Measurements from ENCODE around the gene VWA3A. TPM values are rescaled to one million over a fixed set of nuclear protein-coding genes. Genes with fewer than 3 reads are reported as not detected.
"Not testable (repeated sequence)": the region's sequence is repeated elsewhere in the genome, so short reads cannot be mapped to it uniquely, and the experiment has no call there.

The VWA3A gene
- polyA plus RNA-seq, 6 donors from 2014 or later, result 0.08 TPM; not detected in 5

DNA sequence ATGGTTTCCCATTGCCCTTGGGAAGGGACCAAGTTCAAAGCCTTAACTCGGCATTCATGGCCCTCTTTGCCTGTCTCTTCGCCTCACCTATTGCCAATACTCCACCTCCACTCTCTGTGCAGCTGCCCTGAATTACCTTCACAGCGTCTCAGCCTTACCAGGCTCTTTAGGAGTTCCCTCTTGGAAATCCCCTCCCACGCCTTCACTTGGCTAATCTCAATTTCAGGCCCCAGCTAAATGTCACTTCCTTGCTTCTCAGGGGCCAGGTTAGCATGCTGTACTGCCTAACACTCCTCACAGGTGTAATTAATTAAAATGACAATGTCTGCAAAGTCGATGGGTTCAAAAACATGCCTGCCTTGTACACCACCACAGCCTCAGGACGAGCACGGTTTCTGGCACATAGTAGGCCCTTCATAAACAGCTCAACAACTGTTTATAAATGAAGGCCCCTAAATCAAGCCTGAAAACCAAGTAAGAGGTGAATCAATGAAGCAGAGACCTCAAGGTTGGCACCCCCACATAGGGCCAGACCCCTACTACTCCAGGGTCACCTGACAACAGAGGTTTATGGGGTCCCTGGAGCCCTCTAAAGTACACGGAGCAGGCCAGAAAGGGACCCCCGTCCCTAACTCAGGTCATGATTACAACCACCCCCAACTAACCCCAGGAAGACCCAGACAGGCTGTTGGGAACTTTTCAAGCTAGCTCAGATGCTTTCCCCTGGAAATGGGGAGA is 102.5 kb downstream of the VWA3A start:
- ATAC-seq (ENCODE audit: low read depth in 2 of 2) (peak in 1 of 2 donors; percentile 1), DNase-seq (peak; percentile 59)
- Mint-ChIP-seq H3K36me3 (no peaks in the 10 kb centered on the region), H3K27me3 (peaks cover 0 to 4% (median 0%) of the 10 kb centered on the region in 3 donors), H3K4me3 (peak overlapping the region in 7 of 8 donors; percentile 76 to 94 (median 92)), H3K4me1 (peaks cover 35 to 60% (median 46%) of the 10 kb centered on the region in 3 donors), H3K27ac (peak overlapping the region; percentile 94 to 100 (median 98)), H3K9me3 (peaks cover 0 to 7% (median 0%) of the 10 kb centered on the region in 7 donors)

DNA sequence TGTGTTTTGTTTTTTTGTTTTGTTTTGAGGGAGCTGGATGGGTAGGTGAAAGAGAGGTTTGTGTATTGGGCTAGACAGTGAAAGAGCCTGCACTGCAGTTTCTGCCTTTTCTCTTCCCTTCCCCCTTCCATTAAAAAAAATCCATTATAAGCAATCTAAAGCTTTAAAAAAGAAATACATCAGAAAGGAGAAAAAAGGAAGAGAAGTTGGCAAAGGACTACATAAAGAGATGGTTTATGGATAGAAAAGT is 103.0 kb downstream of the VWA3A start:
- no peaks in the 10 kb centered on the region for H3K36me3 Mint-ChIP-seq
- DNase-seq, result no peak
- peak overlapping the region; percentile 94 to 100 (median 98) for H3K27ac Mint-ChIP-seq
- peaks cover 0 to 7% (median 0%) of the 10 kb centered on the region in 7 donors for H3K9me3 Mint-ChIP-seq
- H3K27me3 Mint-ChIP-seq, result peaks cover 0 to 4% (median 0%) of the 10 kb centered on the region in 3 donors
- peaks cover 35 to 60% (median 45%) of the 10 kb centered on the region in 3 donors for H3K4me1 Mint-ChIP-seq
- H3K4me3 Mint-ChIP-seq, result peak overlapping the region; percentile 76 to 95 (median 92)
- ATAC-seq (ENCODE audit: low read depth in 2 of 2), result no peak

DNA sequence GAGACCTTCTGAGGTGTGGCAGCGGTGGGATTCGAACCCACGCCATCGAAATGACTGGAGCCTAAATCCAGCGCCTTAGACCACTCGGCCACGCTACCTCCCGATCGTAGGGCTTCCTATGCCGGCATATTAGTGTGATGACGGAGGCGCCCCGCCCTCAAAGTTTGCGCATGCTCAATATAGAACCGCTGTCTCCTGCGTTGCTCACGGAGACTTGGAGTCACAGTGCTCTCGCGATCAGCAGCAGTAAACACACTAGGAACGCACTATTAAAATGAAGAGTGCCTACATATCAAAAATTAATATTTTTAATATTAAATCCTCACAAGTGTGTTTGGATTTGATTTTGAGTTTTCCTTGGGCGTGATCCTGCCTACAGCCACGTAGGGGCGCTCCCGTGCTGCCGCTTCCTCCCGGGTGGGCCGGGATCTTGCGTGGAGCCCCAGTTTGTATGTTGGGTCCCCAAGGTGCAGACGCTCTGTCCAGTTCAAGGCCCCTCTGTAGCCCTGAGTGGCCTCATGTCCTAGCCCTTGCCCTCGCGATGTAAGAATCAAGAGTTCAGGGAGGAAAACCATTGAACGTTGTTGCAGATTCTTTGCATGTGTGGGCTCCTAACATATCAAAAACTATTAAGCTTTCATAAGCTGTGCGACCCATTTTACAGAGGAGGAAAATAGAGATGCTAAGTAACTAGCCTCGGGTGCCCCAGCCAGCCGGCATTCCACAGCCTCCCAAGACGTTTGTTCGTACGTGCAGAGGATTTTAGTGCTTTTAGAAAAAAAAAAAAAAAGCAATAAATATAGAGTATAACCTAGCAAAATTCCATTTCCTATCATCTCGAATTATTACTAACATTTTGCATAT is 103.6 kb downstream of the VWA3A start:
- peaks cover 35 to 55% (median 41%) of the 10 kb centered on the region in 3 donors for H3K4me1 Mint-ChIP-seq

DNA sequence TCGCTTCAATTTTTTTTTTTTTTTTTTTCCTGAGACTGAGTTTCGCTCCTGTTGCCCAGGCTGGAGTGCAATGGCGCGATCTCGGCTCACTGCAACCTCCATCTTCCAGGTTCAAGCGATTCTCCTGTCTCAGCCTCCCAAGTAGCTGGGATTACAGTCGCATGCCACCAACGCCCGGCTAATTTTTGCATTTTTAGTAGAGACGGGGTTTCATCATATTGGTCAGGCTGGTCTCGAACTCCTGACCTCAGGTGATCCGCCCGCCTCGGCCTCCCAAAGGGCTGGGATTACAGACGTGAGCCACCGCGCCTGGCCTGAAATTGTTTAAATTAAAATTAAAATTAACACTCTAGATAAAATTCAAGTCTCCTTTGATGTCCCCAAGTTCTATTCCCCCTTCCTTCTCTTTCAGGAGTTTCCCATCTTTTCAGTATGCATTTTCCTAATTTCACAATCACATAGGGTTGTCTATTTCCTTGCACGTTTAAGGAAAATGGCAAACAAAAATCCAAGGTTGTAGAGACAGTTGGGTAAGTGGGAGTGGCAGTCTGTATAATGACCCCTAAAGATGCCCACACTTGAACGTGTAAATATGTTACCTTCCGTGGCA is 104.3 kb downstream of the VWA3A start:
- not testable (repeated sequence) for H3K9me3 Mint-ChIP-seq; DNase-seq; H3K36me3 Mint-ChIP-seq; ATAC-seq (ENCODE audit: low read depth in 2 of 2); H3K27me3 Mint-ChIP-seq
- H3K4me3 Mint-ChIP-seq, result peak overlapping the region; percentile 76 to 94 (median 91)
- H3K27ac Mint-ChIP-seq, result peak overlapping the region in 3 of 6 donors; percentile 32 to 100 (median 97)
- H3K4me1 Mint-ChIP-seq, result peaks cover 35 to 50% (median 35%) of the 10 kb centered on the region in 3 donors

More for the DNA sequence above, 103.6 kb downstream of the VWA3A start:
- Mint-ChIP-seq H3K9me3 (peaks cover 0 to 7% (median 0%) of the 10 kb centered on the region in 7 donors), H3K36me3 (no peaks in the 10 kb centered on the region), H3K27ac (peak overlapping the region; percentile 94 to 100 (median 98)), H3K4me3 (peak overlapping the region; percentile 76 to 95 (median 92)), H3K27me3 (peaks cover 0 to 4% (median 0%) of the 10 kb centered on the region in 3 donors)
- peak; percentile 89 for DNase-seq
- peak; percentile 2 to 12 for ATAC-seq (ENCODE audit: low read depth in 2 of 2)

DNA sequence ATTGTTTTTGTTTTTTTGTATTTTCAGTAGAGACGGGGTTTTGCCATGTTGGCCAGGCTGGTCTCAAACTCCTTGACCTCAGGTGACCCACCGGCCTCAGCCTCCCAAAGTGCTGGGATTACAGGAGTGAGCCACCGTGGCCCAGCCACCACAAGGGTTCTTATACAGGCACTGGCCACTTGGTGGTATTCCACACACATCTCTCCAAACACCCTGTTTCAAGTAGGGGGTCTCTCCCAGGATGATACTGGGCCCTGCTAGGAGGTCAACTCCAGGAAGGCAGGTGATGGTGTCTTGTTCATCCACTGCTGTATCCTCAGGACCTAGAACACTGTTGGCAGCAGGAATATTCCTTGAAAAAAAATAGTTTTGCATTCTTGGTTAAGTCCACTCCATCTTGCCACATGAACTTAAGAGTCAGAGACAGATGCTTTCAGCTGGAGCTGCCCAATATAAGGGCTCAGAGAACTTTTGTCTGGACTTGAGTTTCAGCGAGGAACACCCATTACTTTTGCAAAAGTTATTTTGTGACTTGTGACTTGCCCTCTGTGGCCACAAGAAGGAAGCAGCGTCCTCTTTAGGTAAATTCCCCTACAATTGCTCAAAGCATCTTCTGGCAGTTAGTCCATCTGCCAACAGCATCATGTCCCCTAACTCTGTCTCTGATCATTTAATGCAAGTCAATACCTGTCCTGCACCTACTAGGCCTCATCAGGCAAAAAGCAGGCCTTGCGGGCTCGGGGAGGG is 106.4 kb downstream of the VWA3A start:
- ATAC-seq (ENCODE audit: low read depth in 2 of 2) (no peak), DNase-seq (no peak)
- no peaks in the 10 kb centered on the region for H3K36me3 Mint-ChIP-seq
- peaks cover 22 to 30% (median 24%) of the 10 kb centered on the region in 3 donors for H3K4me1 Mint-ChIP-seq
- peak overlapping the region in 3 of 8 donors; percentile 20 to 72 (median 55) for H3K4me3 Mint-ChIP-seq
- peaks cover 0 to 4% (median 0%) of the 10 kb centered on the region in 3 donors for H3K27me3 Mint-ChIP-seq
- peaks cover 0 to 7% (median 0%) of the 10 kb centered on the region in 7 donors for H3K9me3 Mint-ChIP-seq
- peak overlapping the region in 2 of 6 donors; percentile 31 to 67 for H3K27ac Mint-ChIP-seq

DNA sequence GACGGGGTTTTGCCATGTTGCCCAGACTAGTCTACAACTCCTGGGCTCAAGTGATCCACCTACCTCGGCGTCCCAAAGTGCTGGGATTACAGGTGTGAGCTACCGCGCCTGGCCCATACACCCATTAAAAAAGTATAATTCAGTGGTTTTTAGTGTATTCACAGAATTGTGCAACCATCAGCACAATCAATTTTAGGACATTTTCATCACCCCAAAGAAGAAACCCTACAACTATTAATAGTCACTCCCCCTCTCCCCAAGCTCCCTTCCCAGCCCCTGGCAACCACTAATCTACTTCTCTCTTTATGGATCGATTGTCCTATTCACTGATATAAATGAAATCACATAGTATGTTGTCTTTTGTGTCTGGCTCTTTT is 109.9 kb downstream of the VWA3A start:
- no peaks in the 10 kb centered on the region for H3K36me3 Mint-ChIP-seq
- H3K9me3 Mint-ChIP-seq, result peaks cover 0 to 2% (median 0%) of the 10 kb centered on the region in 7 donors
- DNase-seq, result no peak
- H3K4me1 Mint-ChIP-seq, result peaks cover 10 to 11% (median 11%) of the 10 kb centered on the region in 3 donors
- no peak overlapping the region for H3K27ac Mint-ChIP-seq
- no peaks in the 10 kb centered on the region for H3K27me3 Mint-ChIP-seq
- ATAC-seq (ENCODE audit: low read depth in 2 of 2), result no peak
- H3K4me3 Mint-ChIP-seq, result no peak overlapping the region

DNA sequence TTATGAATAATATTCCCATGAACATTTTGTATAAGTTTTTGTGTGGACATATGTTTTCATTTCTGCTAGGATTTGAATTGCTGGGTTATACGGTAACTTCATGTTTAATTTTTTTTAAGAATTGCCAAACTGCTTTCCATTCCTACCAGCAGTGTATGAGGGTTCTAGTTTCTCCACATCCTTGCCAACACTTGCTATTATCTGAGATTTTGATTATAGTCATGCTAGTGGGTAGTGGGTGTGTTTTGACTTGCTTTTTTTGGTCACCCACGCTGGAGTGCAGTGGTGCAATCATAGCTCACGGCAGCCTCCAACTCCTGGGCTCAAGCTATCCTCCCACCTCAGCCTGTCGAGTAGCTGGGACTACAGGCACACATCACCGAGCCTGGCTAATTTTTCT is 110.8 kb downstream of the VWA3A start:
- DNase-seq (no peak), ATAC-seq (ENCODE audit: low read depth in 2 of 2) (no peak)
- H3K4me1 Mint-ChIP-seq, result peaks cover 17 to 20% (median 18%) of the 10 kb centered on the region in 3 donors
- H3K27me3 Mint-ChIP-seq, result no peaks in the 10 kb centered on the region
- H3K9me3 Mint-ChIP-seq, result peaks cover 0 to 2% (median 0%) of the 10 kb centered on the region in 7 donors
- H3K27ac Mint-ChIP-seq, result peak overlapping the region in 1 of 6 donors; percentile 54
- no peaks in the 10 kb centered on the region for H3K36me3 Mint-ChIP-seq
- peak overlapping the region in 1 of 8 donors; percentile 39 for H3K4me3 Mint-ChIP-seq

DNA sequence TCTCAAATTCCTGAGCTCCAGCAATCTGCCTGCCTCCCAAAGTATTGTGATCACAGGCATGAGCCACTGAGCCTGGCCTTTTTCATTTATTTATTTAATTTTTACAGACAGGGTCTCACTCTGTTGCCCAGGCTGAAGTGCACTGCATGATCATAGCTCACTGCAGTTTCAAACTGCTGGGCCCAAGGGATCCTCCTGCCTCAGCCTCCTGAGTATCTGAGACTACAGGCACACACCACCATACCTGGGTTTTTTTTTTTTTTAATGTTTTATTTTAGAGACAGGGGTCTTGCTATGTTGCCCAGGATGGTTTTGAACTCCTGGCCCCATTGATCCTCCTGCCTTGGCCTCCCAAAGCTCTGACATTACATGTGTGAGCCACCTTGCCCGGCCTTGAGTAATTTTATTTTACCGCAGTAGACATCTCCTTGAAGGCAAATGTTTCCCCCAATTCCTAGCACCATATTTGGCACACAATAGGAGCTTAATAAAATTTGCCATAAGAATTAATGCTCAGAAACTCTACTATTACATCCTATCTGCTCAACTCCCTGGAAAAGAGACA is 111.8 kb downstream of the VWA3A start:
- Mint-ChIP-seq H3K36me3 (no peaks in the 10 kb centered on the region), H3K4me3 (peak overlapping the region in 3 of 8 donors; percentile 35 to 92 (median 48)), H3K9me3 (peaks cover 0 to 2% (median 0%) of the 10 kb centered on the region in 7 donors), H3K27ac (peak overlapping the region in 1 of 6 donors; percentile 61), H3K4me1 (peaks cover 17 to 25% (median 18%) of the 10 kb centered on the region in 3 donors), H3K27me3 (no peaks in the 10 kb centered on the region)
- DNase-seq, result no peak
- no peak for ATAC-seq (ENCODE audit: low read depth in 2 of 2)

DNA sequence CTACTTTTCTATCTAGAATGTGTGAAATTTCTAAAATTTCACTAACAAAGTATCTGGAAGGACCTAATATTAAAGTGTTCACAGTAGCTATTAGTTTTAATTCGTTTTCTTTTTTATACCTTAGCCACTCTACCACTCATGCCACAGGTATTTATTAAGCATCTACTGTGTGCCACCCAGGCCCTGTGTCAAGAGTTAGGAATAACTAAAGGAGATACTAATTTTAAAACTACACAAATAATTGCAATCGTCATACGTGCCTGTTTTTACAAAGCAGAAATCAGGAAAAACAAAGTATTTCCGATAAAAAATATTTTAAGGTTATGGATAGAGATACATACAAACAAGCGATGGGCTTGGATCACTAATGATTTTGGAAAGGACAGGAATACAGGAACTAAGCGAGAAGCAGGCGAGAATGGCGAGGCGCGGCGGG is 113.3 kb downstream of the VWA3A start:
- Mint-ChIP-seq H3K27ac (peak overlapping the region in 5 of 6 donors; percentile 90 to 98 (median 96)), H3K9me3 (peaks cover 0 to 2% (median 0%) of the 10 kb centered on the region in 7 donors), H3K36me3 (no peaks in the 10 kb centered on the region), H3K4me1 (peaks cover 20 to 38% (median 25%) of the 10 kb centered on the region in 3 donors), H3K27me3 (no peaks in the 10 kb centered on the region), H3K4me3 (peak overlapping the region; percentile 90 to 98 (median 94))
- ATAC-seq (ENCODE audit: low read depth in 2 of 2) (no peak), DNase-seq (no peak)

DNA sequence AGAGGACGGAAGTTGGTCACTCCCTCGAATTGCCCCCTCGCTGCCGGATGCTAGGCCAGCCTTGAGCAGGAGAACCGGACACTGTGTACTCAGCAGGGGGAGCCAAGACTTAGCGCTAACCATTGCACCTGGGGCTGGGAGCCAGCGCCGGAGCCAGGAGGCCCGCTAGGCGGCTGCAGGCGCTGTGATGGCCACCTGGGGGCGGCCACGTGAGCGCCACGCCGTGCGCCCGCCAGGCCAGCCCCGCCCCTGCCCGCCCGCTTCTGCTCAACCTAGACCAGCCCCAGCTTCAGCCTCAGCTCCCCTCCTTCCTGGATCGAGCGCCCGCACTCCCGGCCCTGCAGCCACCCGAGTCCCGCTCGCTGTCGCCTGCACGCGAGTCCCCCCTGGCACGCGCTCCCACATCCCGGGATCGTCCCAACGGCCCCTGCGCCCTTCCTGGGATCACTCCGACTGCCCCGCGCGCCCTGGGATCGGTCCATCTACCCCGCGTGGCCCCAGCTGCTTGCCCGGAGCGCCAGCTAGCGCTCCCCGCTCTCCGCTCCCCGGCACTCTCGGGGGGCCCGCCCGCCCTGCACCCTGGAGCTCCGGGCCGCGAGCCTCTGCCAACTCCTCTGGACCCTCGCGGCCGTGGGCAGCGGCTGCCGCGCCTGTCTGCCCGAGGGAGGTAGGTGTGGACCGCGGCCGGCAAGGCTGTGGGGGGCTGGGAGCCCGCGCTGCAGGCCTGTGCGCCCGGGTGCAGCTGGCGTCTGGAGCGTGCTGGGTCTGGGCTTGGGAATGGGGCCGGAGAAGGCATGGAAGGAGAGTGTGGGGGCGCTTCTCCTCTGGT is 113.9 kb downstream of the VWA3A start, which contains the start of gene EEF2K:
TSS of gene EEF2K (plus strand) at position 266 of the 829 bp plus-strand sequence. CDS start 19,452 bp downstream, outside the sequence.
- Mint-ChIP-seq H3K27ac (peak within 1 kb of the TSS; percentile 96 to 100 (median 98)), H3K4me3 (peak within 1 kb of the TSS; percentile 90 to 98 (median 94)), H3K27me3 (no peaks in the 10 kb centered on the region), H3K9me3 (peaks cover 0 to 2% (median 0%) of the 10 kb centered on the region in 7 donors), H3K36me3 (no peaks in the 10 kb centered on the region), H3K4me1 (peaks cover 27 to 43% (median 32%) of the 10 kb centered on the region in 3 donors)
- DNase-seq (peak; percentile 76), ATAC-seq (ENCODE audit: low read depth in 2 of 2) (peak; percentile 67 to 68)
